Measurements from ENCODE around the gene LENG9. TPM values are rescaled to one million over a fixed set of nuclear protein-coding genes. Genes with fewer than 3 reads are reported as not detected.
"Not testable (repeated sequence)": the region's sequence is repeated elsewhere in the genome, so short reads cannot be mapped to it uniquely, and the experiment has no call there.

Gene LENG9
- total RNA-seq, 1 donor from 2014 or later, result 6.0 TPM

DNA sequence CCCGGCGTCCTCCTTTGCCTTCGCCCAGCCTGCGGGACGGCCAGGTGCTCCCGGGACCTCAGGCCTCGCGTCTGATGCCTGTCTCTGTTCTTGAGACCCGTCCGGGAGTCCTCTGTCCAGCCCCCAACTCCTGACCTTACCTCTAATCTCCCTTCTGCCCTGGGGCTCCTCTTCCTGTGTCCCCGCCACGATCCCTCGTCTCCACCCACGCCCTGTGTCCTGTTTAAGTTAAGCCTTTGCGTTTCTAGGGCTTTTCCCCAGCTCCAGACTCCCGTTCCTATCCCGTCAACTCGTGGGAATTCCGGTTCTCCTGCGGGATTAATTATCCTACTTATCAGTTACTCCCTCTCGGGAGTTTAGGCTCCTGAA is 13.9 kb downstream of the LENG9 start:
- ATAC-seq (no peak), DNase-seq (ENCODE audit: low spot score) (no peak)
- intact Hi-C loops (cut with DNase I), result no loop called here

- intact Hi-C loops (cut with DNase I), result no loop called here
- ATAC-seq, result peak; percentile 99
- DNase-seq (ENCODE audit: low spot score), result peak; percentile 98
Observed at GRCh38 chr19:54448774-54449700, 14.5 kb downstream of the LENG9 start, which contains the start of gene LENG8. Gene LENG8 (plus strand): TSS chr19:54449199. CDS start chr19:54451345, 2,146 bp downstream.

- ATAC-seq (peak; percentile 67), DNase-seq (ENCODE audit: low spot score) (no peak)
- intact Hi-C loops (cut with DNase I), result no loop called here
Observed at GRCh38 chr19:54448040-54448773, 15.4 kb downstream of the LENG9 start.

GRCh38 chr19:54446349-54446748 is 17.2 kb downstream of the LENG9 start:
- DNase-seq (ENCODE audit: low spot score); intact Hi-C loops (cut with DNase I); ATAC-seq: not testable (repeated sequence)

DNA sequence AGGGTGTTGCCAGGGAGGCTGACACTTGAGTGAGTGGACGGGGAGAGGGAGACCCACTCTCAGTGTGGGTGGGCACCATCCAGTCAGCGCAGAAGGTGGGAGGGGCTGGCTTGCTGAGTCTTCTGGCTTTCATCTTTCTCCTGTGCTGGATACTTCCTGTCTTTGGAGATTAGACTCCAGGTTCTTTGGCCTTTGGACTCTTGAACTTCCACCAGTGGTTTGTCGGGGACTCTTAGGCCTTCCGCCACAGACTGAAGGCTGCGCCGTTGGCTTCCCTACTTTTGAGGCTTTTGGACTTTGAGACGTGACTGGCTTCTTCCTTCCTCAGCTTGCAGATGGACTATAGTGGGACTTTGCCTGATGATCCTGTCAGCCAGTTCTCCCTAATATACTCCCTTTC is 18.8 kb downstream of the LENG9 start:
- intact Hi-C loops (cut with DNase I), result no loop called here
- ATAC-seq, result no peak
- DNase-seq (ENCODE audit: low spot score), result no peak

GRCh38 chr19:54440641-54441040 is 22.9 kb downstream of the LENG9 start:
- DNase-seq (ENCODE audit: low spot score) (no peak), ATAC-seq (no peak)
- intact Hi-C loops (cut with DNase I), result no loop called here

DNA sequence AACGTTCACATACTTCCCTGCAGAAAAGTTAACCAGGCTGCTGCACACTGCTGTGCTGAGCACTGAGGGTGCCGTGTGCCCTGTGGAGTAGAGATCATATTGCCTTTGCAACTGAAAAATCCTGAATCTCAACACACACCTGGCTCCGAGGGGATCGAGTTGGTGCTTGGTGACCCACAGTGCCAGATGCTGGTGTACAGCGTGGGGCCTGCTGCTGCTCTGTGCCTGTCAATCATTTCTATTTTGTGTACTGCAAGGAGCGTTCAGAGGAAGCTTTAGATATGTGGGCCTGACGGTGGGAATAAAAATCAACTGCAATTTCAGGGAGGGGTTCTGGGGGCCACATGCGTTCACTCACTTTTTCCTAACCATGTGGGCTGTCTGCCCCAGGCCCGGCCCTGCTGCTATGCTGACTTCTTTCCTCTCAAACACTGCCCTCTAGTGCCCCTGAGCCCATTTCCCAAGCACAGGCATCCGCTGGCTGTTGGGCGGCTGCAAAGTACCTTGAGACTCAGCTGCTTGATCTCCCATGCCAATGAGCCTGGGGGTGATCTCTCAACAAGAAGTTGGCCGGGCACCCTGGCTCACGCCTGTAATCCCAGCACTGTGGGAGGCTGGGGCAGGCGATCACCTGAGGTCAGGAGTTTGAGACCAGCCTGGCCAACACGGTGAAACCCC is 24.3 kb downstream of the LENG9 start:
- no peak for ATAC-seq

DNA sequence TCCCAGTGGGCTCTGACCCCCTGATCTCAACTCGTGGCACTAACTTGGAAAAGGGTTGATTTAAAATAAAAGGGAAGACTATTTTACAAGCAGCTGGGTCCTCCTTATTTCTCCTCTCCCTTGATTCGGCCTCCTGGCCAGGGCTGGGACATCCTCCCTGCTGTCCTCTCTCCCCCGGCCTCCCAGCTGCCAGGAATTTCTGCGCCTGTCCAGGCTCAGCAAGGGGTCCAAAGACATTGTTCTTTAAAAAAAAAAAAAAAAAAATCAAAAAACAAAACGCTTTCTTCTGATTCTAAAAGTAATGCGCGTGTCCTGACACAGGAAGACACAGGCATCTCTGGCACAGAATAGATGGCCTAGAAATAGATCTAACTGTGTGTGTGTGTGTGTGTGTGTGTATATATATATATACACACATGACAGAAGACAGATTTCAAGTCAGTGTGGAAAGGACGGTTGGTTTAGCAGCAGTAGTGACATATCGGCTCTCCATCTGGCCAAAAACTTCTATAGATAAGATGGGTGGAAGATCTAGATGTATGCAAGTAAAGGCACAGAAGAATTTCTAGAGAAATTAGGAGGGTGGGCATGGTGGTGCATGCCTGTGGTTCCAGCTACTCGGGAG is 26.8 kb downstream of the LENG9 start:
- no peak for DNase-seq (ENCODE audit: low spot score)
- intact Hi-C loops (cut with DNase I), result no loop called here
- ATAC-seq, result no peak

More for the DNA sequence above, 24.3 kb downstream of the LENG9 start:
- no peak for DNase-seq (ENCODE audit: low spot score)
- intact Hi-C loops (cut with DNase I), result no loop called here

GRCh38 chr19:54436031-54436523 is 27.5 kb downstream of the LENG9 start:
- ATAC-seq (peak; percentile 47), DNase-seq (ENCODE audit: low spot score) (no peak)
- intact Hi-C loops (cut with DNase I), result no loop called here

- ATAC-seq (peak; percentile 38), DNase-seq (ENCODE audit: low spot score) (no peak)
- intact Hi-C loops (cut with DNase I), result no loop called here
Observed at GRCh38 chr19:54435551-54436016, 28.0 kb downstream of the LENG9 start.

GRCh38 chr19:54434873-54435214 is 28.7 kb downstream of the LENG9 start:
- DNase-seq (ENCODE audit: low spot score), result no peak
- intact Hi-C loops (cut with DNase I), result no loop called here
- peak; percentile 6 for ATAC-seq

- no peak for DNase-seq (ENCODE audit: low spot score)
- intact Hi-C loops (cut with DNase I), result no loop called here
- peak; percentile 4 for ATAC-seq
Observed at GRCh38 chr19:54434112-54434872, 29.3 kb downstream of the LENG9 start.

GRCh38 chr19:54433697-54434096 is 29.9 kb downstream of the LENG9 start:
- ATAC-seq (no peak), DNase-seq (ENCODE audit: low spot score) (no peak)
- intact Hi-C loops (cut with DNase I), result no loop called here

DNA sequence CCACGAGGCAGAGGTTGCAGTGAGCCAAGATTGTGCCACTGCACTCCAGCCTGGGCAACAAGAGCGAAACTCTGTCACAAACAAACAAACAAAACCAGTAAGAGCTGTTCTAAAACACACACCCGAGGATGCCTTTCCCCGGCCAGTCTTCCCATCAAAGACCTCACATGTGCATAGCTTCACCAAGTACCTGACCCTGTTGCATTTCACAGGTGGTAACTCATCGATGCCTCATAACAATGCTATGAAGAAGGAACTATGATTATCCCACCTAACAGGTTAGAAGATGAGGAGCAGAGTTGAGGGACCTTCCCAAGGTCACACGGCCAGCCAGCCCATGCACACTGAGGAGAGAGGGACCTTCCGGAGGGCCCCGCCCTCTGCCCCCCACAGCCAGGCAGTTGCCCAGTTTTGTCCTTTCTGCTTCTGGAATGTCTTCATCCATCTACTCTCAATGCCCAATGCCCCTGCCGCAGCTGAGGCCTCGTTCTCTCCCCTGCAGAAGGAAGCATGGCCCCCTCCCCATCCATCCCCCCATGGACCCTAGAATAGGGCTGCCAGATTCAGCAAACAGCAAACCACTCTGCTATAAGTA is 31.3 kb downstream of the LENG9 start:
- ATAC-seq (no peak), DNase-seq (ENCODE audit: low spot score) (no peak)
- intact Hi-C loops (cut with DNase I), result no loop called here

- DNase-seq (ENCODE audit: low spot score) (no peak), ATAC-seq (no peak)
- intact Hi-C loops (cut with DNase I), result no loop called here
Observed at GRCh38 chr19:54431255-54431838, 32.2 kb downstream of the LENG9 start.

DNA sequence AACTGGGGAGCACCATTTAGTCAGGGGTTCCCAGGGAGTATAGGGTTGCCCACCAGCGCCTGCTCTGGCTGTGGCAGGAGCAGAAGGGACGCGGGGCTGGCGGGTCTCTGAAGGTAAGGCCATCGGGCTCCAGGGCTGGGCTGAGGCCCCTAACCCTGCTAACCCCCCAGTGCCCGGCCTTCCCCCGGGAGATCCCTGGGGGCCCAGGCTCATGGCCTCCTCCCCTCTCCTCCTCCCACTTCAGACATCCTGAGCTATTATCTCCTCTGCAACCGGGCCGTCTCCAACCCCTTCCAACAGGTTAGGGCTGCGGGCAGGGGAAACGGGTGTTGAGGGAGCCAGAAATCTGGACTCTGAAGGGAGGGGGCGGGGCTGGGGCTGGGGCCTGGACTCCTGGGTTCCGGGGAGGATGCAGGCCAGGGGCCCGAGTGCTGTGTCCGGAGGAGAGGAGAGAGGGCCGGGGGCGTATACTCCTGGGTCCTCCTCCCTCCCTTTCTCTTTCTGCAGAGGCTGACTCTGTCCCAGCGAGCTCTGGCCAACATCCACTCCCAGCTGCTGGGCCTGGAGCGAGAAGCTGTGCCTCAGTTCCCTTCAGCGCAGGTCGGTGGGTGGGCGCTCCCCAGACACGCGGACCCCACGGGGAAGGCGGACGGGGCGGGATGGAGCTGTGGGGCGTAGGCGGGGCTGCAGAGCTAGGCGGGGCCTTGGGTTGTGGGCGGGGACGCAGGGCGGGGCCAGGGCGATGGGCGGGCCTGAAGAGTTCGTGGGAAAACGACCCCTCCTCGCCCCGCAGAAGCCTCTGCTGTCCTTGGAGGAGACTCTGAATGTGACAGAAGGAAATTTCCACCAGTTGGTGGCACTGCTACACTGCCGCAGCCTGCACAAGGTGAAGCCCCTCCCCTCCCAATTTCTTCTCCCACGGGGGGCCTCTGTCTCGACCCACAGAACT is 33.0 kb downstream of the LENG9 start:
- peak; percentile 67 for ATAC-seq
- intact Hi-C loops (cut with DNase I), result no loop called here
- peak; percentile 84 for DNase-seq (ENCODE audit: low spot score)

Measured in sciatic nerve (tissue), 2 donors.